ENCODE measurements around the gene UGCG. TPM values are rescaled to one million over a fixed set of nuclear protein-coding genes. Genes with fewer than 3 reads are reported as not detected.

UGCG gene
- total and polyA plus RNA-seq, 9 of the 15 experiments (the other 6 are each of a cell fraction or from before 2014, with no cell fraction given): 20.0 to 40.3 (median 29.2) TPM

GRCh38 chr9:111896942-111897600 lies 457 bp downstream of the UGCG start (continued):
- TF ChIP-seq ZBTB49 (CRISPR knock-in tag; IDR thresholded peaks at IDR 0.05; ENCODE audit: borderline replicate concordance) (no peak), KDM1A (IDR thresholded peaks at IDR 0.05) (no peak), ZNF274 (IDR thresholded peaks at IDR 0.05; ENCODE audit: borderline replicate concordance, low read depth, low read length) (no peak), NKRF (IDR thresholded peaks at IDR 0.05; ENCODE audit: borderline replicate concordance) (peak; percentile 60; the same call in 1 of the 2 replicates), RAD21 (CRISPR knock-in tag; conservative IDR thresholded peaks at IDR 0.05 in 1 of 2, IDR thresholded peaks at IDR 0.05 in 1 of 2) (peak in 1 of 2 experiments; percentile 23; a peak in 1 of 4 replicates), THRB (CRISPR knock-in tag; conservative IDR thresholded peaks at IDR 0.05) (0 out of 2 replicates have a peak, but pooled peaks have one; percentile 16), ESRRA (IDR thresholded peaks at IDR 0.05; ENCODE audit: borderline replicate concordance, low read depth) (no peak), ZBTB8A (IDR thresholded peaks at IDR 0.05; ENCODE audit: partially characterized antibody) (no peak)
- TF ChIP-seq, protein P1, sequence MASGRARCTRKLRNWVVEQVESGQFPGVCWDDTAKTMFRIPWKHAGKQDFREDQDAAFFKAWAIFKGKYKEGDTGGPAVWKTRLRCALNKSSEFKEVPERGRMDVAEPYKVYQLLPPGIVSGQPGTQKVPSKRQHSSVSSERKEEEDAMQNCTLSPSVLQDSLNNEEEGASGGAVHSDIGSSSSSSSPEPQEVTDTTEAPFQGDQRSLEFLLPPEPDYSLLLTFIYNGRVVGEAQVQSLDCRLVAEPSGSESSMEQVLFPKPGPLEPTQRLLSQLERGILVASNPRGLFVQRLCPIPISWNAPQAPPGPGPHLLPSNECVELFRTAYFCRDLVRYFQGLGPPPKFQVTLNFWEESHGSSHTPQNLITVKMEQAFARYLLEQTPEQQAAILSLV (tag; IDR thresholded peaks at IDR 0.05): no peak
- TF ChIP-seq, protein P2, sequence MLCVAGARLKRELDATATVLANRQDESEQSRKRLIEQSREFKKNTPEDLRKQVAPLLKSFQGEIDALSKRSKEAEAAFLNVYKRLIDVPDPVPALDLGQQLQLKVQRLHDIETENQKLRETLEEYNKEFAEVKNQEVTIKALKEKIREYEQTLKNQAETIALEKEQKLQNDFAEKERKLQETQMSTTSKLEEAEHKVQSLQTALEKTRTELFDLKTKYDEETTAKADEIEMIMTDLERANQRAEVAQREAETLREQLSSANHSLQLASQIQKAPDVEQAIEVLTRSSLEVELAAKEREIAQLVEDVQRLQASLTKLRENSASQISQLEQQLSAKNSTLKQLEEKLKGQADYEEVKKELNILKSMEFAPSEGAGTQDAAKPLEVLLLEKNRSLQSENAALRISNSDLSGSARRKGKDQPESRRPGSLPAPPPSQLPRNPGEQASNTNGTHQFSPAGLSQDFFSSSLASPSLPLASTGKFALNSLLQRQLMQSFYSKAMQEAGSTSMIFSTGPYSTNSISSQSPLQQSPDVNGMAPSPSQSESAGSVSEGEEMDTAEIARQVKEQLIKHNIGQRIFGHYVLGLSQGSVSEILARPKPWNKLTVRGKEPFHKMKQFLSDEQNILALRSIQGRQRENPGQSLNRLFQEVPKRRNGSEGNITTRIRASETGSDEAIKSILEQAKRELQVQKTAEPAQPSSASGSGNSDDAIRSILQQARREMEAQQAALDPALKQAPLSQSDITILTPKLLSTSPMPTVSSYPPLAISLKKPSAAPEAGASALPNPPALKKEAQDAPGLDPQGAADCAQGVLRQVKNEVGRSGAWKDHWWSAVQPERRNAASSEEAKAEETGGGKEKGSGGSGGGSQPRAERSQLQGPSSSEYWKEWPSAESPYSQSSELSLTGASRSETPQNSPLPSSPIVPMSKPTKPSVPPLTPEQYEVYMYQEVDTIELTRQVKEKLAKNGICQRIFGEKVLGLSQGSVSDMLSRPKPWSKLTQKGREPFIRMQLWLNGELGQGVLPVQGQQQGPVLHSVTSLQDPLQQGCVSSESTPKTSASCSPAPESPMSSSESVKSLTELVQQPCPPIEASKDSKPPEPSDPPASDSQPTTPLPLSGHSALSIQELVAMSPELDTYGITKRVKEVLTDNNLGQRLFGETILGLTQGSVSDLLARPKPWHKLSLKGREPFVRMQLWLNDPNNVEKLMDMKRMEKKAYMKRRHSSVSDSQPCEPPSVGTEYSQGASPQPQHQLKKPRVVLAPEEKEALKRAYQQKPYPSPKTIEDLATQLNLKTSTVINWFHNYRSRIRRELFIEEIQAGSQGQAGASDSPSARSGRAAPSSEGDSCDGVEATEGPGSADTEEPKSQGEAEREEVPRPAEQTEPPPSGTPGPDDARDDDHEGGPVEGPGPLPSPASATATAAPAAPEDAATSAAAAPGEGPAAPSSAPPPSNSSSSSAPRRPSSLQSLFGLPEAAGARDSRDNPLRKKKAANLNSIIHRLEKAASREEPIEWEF (CRISPR knock-in tag; IDR thresholded peaks at IDR 0.05): no peak
